Stimulated activated CD4-positive, alpha-beta T cell treated with anti-CD3 and anti-CD28 coated beads, Interleukin-1b, Interleukin-23, amount 100 ng/mL, for 48 hours (primary cell): ENCODE measurements around the gene NLRP10.

Experiments used
- DNase-seq: peaks from one replicate; pipeline ENCODE4 v3.0.0-alpha.2; 2020

Gene NLRP10

DNA sequence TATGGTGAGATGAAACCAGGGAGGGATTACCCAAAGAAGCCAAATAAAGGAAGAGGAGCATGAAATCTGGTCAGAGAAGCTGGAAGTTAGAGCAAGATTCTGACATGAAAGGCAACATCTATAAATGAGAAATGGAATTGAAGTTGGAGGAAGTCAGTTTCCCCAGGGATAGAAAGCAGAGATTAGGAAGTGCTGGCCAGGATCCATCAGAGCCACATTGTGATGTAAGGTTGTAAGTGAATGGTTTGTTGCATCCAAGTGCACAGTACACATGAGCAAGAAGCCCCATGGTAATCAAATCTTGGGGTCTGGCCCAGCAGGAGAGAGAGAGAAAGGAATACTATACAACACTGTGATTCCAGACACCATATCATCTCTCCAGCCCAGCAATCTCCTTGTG, 6.6 kb upstream of the NLRP10 start:
- DNase-seq = no peak

DNA sequence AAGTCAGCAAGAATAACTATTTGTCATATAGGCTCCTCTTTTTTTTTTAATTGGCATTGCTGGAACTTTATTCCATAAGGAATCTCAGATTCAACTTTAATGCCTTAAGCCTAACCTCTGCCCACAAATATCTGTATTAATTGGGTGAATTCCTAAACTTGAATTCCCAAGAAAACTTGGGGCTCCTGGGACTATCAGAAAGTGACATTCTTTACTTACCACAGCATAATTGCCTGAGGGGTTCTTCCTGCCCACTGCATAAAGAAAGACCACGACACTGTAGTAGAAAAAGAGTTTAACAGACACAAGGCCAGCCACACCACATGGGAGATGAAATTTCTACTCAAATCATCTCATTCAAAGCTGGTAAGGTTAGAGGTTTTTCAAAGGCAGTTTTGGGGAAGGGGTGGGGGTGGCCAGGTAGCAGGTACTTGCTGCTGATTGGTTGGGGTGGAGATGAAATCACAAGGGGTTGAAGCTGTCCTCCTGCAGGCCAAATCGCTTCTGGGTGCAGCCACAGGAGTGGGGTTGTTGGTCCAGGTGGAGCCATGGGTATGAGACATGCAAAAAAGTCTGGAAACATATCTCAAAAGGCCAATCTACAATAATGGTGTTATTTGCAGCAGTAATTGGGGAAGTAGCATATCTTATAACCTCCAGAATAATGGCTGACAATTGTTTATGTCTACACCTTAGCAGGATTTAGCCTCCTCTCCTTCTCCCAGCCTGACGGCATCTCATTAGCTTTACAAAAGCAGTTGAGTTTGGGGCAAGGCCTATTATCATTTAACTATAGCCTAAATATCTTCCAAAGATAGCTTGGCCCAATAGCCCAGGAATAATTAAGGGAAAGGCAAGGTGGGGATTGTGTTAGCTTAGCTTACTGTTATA, 4.8 kb upstream of the NLRP10 start:
- no peak for DNase-seq

DNA sequence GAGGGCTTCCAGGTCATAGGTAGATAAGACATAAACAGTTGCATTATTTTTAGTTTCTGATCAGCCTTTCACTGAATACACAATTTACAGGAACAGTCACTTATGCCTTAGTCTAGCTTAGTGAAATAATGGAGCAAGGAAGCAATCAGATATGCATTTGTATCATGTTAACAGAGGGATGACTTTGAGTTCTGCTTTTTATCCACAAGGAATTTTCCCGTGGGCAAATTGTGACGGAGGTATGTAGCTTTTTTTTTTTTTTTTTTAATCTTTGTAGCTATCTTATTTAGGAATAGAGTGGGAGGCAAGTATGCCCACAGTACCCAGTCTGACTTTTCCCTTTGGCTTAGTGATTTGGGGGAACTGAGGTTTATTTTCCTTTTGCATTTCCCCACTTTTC, 3.4 kb upstream of the NLRP10 start:
- no peak for DNase-seq

DNA sequence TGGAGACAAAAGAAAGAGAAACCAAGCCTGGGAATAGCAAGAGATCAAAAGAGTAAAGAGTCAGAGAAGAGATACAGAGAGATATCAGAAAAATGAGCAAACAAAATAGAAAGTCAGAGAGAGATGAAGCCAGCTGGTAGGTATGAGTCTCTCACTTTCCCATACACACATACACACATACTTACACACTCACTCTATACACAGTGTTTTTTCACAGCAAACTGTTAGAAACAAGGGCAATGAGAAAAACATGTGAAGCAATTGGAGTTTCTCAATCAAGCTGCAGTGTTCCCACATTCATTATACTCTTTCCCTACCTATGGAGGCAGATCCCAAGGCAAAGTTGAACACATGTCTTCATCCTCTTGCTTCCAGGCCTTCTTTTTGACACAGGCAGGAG, 2.6 kb upstream of the NLRP10 start:
- no peak for DNase-seq

DNA sequence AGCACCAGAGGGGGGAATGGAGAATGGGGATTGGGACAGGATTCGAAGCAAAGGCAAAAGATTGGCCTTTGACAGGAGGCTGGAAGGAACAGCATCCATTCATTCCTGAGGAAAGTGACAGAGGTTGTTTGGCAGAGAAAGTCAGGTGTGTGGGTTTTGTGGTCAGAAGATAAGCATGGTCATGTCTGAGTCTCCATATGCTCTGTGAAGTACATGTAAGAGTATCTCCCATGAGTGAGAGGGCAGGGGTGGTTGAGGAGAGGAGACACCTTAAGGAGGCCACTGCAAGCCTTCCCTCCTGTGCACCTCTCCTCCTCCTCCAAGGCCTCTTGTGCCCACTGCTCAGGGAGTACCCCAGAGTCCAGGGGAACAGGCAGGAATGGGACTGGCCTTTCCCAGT, 1.9 kb upstream of the NLRP10 start:
- DNase-seq = no peak

DNA sequence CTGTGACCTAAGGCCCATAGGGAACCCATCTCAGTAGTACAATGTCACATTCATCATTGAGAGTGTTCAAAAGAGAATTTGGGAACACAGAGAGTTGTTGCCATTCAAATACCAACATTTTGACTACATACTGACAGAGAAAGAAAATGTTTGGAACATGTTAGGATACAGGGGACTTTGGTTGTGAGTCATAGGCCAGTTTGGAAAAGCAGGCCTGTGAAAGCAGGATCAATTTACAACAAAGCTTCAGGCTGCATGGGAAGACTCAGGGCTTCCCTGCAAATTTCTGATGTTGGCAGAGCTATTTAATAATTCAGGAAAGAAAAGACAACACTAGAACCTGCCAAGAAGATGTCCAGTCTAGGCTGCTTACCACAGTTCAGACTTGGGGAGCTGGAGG, 374 bp downstream of the NLRP10 start:
- DNase-seq = no peak

DNA sequence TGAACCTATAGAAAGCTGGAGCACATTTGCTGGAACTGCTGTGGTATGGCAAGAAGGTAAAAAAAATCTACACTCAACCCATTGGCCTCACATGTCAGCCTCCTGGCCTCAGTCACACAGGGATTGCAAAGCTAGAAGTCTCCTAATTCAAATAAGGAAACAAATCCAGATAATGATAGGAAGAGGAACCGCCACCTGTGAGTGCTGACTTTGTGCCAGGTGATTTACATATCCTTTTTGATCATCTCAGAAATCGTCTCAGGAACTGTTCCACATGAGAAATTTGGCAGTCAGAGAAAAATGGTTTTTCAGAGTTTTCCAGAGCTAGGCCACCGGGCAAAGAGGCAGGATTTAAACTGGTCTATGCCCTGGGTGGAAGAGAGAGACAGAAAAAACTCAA, 986 bp downstream of the NLRP10 start:
- no peak for DNase-seq

DNA sequence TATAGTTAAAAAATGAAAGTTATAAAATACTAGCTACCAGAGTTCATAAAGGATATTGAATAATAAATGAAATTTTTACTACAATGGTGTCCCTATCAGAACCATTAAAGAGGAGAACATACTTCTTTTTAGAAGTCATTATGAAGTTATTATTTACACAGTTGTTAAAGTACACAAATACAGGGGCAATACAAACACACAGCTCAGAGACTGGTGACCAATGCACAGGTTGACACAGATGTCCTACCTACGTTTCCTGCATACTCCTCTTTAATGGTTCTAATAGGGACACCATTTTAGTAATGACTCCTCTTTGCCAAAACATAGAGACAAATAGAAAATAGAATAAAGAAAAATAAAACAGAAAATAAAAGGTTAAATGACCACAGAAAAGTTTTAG, 10.1 kb downstream of the NLRP10 start:
- no peak for DNase-seq

DNA sequence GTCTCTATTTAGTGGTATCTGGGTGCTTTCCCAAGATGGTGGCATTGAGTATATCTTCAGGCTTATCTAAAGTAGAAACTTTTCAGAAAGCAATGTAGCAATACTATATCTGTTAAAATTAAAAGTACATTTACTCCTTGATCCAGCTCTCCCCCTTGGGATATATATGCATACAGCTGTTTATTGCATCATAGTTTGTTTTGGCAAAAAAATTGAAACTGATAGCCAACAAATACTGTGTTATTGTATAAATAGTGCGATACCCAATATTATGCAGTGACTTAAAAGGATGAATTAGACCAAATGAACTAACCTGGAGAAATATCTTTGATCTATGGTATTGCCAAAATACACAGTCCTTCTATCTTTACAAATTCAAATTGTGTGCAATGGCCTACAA, 15.3 kb downstream of the NLRP10 start:
- no peak for DNase-seq

DNA sequence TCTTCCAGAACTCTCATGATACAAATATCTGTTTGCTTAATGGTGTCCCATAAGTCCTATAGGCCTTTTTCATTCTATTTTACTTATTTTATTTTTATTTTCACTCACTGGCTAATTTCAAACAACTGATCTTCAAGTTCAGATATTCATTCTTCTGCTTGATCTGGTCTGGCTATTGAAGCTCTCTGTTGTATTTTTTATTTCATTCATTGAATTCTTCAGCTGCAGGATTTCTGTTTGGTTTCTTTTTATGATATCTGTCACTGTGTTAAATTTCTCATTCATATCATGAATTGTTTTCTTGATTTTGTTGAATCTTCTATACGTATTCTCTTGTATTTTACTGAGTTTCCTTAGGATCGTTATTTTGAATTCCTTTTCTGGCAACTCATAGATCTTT, 21.1 kb downstream of the NLRP10 start:
- no peak for DNase-seq

DNA sequence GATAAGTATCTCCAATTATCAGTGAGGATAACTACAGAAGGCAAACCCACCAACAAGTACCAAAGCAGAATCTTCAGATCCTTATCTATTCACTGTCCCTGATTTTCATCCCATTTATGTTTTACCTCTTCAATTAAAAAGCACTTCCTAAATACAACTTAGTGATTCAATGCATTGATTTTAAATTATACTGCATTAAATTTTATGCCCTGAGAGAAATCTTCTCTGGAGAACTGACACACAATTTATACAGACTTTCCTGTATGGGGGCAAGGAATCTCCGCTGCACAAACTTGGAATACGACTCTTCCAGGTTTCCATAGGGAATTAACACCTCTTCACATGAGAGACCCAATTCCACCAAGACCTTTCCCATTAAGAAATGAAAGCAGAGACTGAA, 23.6 kb downstream of the NLRP10 start, which contains the start of gene OR10A3:
Gene OR10A3 (minus strand): TSS at position 101 of the 400 bp plus-strand sequence. CDS start 2,188 bp downstream, outside the sequence.
- no peak for DNase-seq

DNA sequence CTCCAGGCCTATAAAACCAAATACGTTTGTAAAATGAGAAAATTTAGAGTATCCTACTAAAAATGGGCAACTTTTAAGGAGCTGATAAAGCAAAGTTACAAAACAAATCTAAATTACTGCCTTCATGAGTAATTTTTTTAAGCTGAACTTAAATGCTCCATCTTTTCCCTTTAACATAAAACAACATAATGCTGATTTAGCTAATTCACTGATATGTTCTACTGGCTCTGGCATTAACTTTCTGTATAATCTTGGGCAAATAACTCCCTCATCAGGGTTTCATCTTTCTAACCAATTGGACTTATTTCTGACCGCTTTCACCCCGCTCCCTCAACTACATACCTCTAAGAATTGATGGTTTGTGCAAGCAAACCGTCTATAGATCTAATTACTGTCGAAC, 24.1 kb downstream of the NLRP10 start:
- no peak for DNase-seq

DNA sequence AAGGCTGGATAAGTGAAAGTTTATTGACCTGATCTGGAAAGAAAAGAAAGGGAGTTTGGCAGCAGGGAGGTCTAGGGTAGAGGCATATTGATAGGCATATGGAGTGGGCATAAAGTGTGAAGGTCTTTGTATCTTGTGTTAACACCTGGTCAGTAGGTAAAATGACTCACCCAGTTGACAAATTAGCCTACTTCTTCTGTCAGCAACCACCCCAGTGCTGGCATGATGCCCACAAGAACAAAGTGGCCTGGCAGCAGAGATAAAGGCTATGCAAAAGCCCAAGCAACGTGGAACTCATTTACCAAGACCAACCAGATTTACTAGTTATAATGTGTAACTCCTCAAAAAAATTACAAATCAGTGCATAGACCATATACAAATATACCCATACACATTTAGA, 28.6 kb downstream of the NLRP10 start:
- no peak for DNase-seq

DNA sequence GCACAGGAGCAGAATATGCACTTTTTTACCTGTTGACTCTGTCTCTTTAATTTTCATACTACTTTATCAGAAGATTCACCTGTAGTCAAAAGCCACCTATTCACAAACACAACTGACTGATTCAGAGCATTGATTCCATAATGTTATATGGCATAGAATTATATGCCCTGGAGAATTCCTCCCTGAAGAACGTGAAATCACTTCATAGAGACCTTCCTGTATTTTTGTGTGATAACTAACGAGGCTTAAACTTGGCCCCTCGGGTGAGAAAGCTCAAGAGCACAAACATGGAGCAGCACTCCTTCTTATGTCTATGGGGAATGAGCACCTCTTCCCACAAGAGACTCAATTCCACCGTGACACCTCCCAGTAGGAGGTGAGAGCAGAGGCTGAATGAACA, 34.1 kb downstream of the NLRP10 start, which contains the start of gene OR10A6:
Gene OR10A6 (minus strand): TSS at position 101 of the 400 bp plus-strand sequence. CDS start 2,606 bp downstream, outside the sequence.
- DNase-seq = no peak

DNA sequence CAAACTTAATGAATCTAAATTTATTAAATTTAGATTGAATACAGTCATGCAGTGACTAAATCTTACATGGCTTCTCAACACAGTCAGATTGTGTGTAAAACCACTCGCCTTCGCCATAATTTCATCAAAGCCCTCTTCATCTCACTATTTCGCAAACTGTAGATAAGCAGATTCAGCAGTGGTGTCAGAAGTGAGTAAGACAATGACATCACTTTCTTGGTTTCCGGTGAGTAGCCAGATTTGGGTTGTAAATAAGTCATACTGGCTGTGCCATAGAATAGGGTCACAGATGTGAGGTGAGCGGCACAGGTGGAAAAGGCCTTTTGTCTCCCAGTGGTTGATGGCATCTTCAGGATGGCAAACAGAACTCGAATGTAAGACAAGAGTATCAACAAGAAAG, 37.6 kb downstream of the NLRP10 start:
- DNase-seq = no peak

DNA sequence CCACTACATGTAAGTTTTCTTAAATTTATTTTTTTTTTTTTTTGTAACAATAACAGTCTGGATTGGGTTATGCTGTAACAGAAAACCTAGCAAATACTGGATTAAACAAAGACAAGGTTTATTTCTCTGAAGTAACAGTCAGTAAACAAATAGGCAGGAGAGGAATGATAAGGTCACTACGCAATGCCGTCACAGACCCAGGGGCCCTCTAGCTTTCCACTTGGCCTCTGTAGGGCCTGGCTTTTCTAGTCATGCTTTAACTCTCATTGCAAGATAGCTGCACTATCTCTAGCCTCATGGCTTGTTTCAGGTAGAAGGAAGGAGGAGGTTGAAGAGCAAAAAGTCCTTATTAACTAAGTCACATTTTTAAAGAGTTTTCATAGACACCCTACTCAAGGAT, 40.7 kb downstream of the NLRP10 start:
- no peak for DNase-seq

DNA sequence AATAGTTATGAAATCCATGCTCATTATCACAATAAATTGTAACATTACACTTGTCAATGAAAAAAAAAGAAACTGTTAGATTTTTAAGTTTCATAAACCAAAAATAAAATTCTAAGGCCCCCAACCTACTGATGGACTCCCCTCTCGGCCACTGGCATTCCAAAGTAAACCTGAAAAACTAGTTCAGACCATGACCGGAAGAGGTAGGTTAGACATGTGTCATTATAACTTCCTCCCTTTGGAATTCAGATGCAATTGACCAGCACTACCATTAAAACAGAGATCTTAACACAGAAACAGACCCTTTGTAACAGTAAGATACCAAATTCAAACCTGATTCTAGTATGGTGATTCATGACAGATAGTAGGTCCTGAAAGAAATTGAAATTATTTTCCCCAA, 47.1 kb downstream of the NLRP10 start:
- DNase-seq = no peak
